Neural crest cell (in vitro differentiated cells): ENCODE measurements around the gene RNF222. TPM values are rescaled to one million over a fixed set of nuclear protein-coding genes. Genes with fewer than 3 reads are reported as not detected.

Experiments
- DNase-seq: peaks from one replicate; pipeline ENCODE4 v3.0.0; 2021; ENCODE audit warnings: low read depth, mixed read lengths, low spot score
- H3K27ac Mint-ChIP-seq: one replicate; pipeline ENCODE4 v1.8.0; 2021; ENCODE audit warnings: mild to moderate bottlenecking, mixed read lengths; ENCODE audit not compliant: unreplicated experiment
- H3K27me3 Mint-ChIP-seq: 2 replicates; pipeline ENCODE4 v1.8.0; 2021; ENCODE audit warnings: low read depth, mild to moderate bottlenecking, mixed read lengths
- H3K36me3 Mint-ChIP-seq: 2 replicates; pipeline ENCODE4 v1.8.0; 2021; ENCODE audit warnings: low read depth, mild to moderate bottlenecking, mixed read lengths
- H3K4me1 Mint-ChIP-seq: 2 replicates; pipeline ENCODE4 v1.8.0; 2021; ENCODE audit warnings: mixed read lengths
- H3K4me3 Mint-ChIP-seq: one replicate; pipeline ENCODE4 v1.8.0; 2021; ENCODE audit warnings: mild to moderate bottlenecking, mixed read lengths
- H3K9me3 Mint-ChIP-seq: 2 replicates; pipeline ENCODE4 v1.8.0; 2021; ENCODE audit warnings: mixed read lengths
- CTCF ChIP-seq: fragments of 200-600 bp; sonication (generic); conservative IDR thresholded peaks from 2 replicates; pipeline ENCODE4 v1.5.0; 2021; ENCODE audit warnings: antibody characterized with exemption, mild to moderate bottlenecking
- total RNA-seq: library from RNA; stranded (reverse); gene quantifications from 2 replicates; pipeline ENCODE4 v1.2.1, GENCODE V29; 2021

The RNF222 gene
- total RNA-seq, 1 donor from 2014 or later, result not detected

GRCh38 chr17:8430966-8431365 lies 33.3 kb upstream of the RNF222 start:
- Mint-ChIP-seq H3K27me3 (no peaks in the 10 kb centered on the region), H3K4me3 (no peak overlapping the region), H3K4me1 (peaks cover 6% of the 10 kb centered on the region), H3K27ac (peak overlapping the region; percentile 35), H3K9me3 (no peaks in the 10 kb centered on the region), H3K36me3 (no peaks in the 10 kb centered on the region)
- no peak for DNase-seq
- no peak for TF ChIP-seq CTCF

- no peak for DNase-seq
- no peaks in the 10 kb centered on the region for H3K27me3 Mint-ChIP-seq
- no peak overlapping the region for H3K4me3 Mint-ChIP-seq
- no peaks in the 10 kb centered on the region for H3K9me3 Mint-ChIP-seq
- TF ChIP-seq CTCF, result no peak
- H3K36me3 Mint-ChIP-seq, result no peaks in the 10 kb centered on the region
- no peaks in the 10 kb centered on the region for H3K4me1 Mint-ChIP-seq
- no peak overlapping the region for H3K27ac Mint-ChIP-seq
Observed at GRCh38 chr17:8426802-8427201, 29.2 kb upstream of the RNF222 start.

- TF ChIP-seq CTCF, result no peak
- no peaks in the 10 kb centered on the region for H3K9me3 Mint-ChIP-seq
- no peaks in the 10 kb centered on the region for H3K36me3 Mint-ChIP-seq
- H3K4me3 Mint-ChIP-seq, result no peak overlapping the region
- H3K4me1 Mint-ChIP-seq, result no peaks in the 10 kb centered on the region
- no peak overlapping the region for H3K27ac Mint-ChIP-seq
- DNase-seq, result no peak
- H3K27me3 Mint-ChIP-seq, result no peaks in the 10 kb centered on the region
Observed at GRCh38 chr17:8426094-8426720, 28.6 kb upstream of the RNF222 start.

GRCh38 chr17:8421571-8421970 lies 23.9 kb upstream of the RNF222 start:
- TF ChIP-seq CTCF, result no peak
- H3K4me3 Mint-ChIP-seq, result no peak overlapping the region
- H3K4me1 Mint-ChIP-seq, result peaks cover 15% of the 10 kb centered on the region
- no peaks in the 10 kb centered on the region for H3K9me3 Mint-ChIP-seq
- H3K36me3 Mint-ChIP-seq, result no peaks in the 10 kb centered on the region
- no peak overlapping the region for H3K27ac Mint-ChIP-seq
- peaks cover 38% of the 10 kb centered on the region for H3K27me3 Mint-ChIP-seq
- no peak for DNase-seq

GRCh38 chr17:8420041-8420934 lies 22.7 kb upstream of the RNF222 start:
- no peaks in the 10 kb centered on the region for H3K36me3 Mint-ChIP-seq
- no peak overlapping the region for H3K4me3 Mint-ChIP-seq
- no peak for DNase-seq
- H3K27ac Mint-ChIP-seq, result no peak overlapping the region
- TF ChIP-seq CTCF, result no peak
- peaks cover 15% of the 10 kb centered on the region for H3K4me1 Mint-ChIP-seq
- H3K9me3 Mint-ChIP-seq, result no peaks in the 10 kb centered on the region
- H3K27me3 Mint-ChIP-seq, result peaks cover 47% of the 10 kb centered on the region
